Upper lobe of left lung (tissue), 6 donors: Measurements from ENCODE around the gene MOB2. TPM values are rescaled to one million over a fixed set of nuclear protein-coding genes. Genes with fewer than 3 reads are reported as not detected.

Experiments used
- ATAC-seq, 2 donors: fragments of 200-7000 bp; cut with Tn5 transposase; one replicate each; pipeline ENCODE4 v1.9.1; 2022; ENCODE audit warnings: mild to moderate bottlenecking in 2 of 2, moderate library complexity in 2 of 2; ENCODE audit not compliant: low FRiP score in 2 of 2
- DNase-seq, 2 donors: peaks; one replicate each; pipeline ENCODE4 v3.0.0-alpha.2; 2019 to 2020
- H3K27ac ChIP-seq, 4 donors: fragments of 200-600 bp; sonication (generic); one replicate each; pipeline ENCODE4 v1.5.1; 2016 to 2019
- H3K27me3 ChIP-seq, 4 donors: fragments of 200-600 bp; sonication (generic); one replicate each; pipeline ENCODE4 v1.5.1; 2017 to 2019
- H3K36me3 ChIP-seq, 4 donors: fragments of 200-600 bp; sonication (generic); one replicate each; pipeline ENCODE4 v1.5.1; 2016 to 2019
- H3K4me1 ChIP-seq, 4 donors: fragments of 200-600 bp; sonication (generic); one replicate each; pipeline ENCODE4 v1.5.1; 2018 to 2019
- H3K4me3 ChIP-seq, 4 donors: fragments of 200-600 bp; sonication (generic); one replicate each; pipeline ENCODE4 v1.5.1; 2017 to 2019; ENCODE audit warnings: mild to moderate bottlenecking in 2 of 4, moderate library complexity in 1 of 4
- H3K9me3 ChIP-seq, 4 donors: fragments of 200-600 bp; sonication (generic); one replicate each; pipeline ENCODE4 v1.5.1; 2018 to 2019
- CTCF ChIP-seq, 6 experiments: fragments of 450-650 bp in 4 of 6; fragments of 200-600 bp in 2 of 6; sonication (generic) in 2 of 6; IDR thresholded peaks; one replicate each; pipeline ENCODE4 v1.5.1; 2016 to 2019; ENCODE audit warnings: antibody characterized with exemption in 6 of 6
- EP300 ChIP-seq, 4 donors: sonication (generic); formaldehyde crosslinking; IDR thresholded peaks; one replicate each; pipeline ENCODE4 v1.5.1; 2017; ENCODE audit warnings: antibody characterized with exemption in 4 of 4, control low read depth in 2 of 4
- POLR2A ChIP-seq, 4 donors: fragments of 450-650 bp; IDR thresholded peaks; one replicate each; pipeline ENCODE4 v1.5.1; 2016 to 2017; ENCODE audit warnings: antibody characterized with exemption in 4 of 4, mild to moderate bottlenecking in 2 of 4
- POLR2AphosphoS5 ChIP-seq, 2 donors: sonication (generic); formaldehyde crosslinking; IDR thresholded peaks; one replicate each; pipeline ENCODE4 v1.5.1; 2017; ENCODE audit warnings: antibody characterized with exemption in 2 of 2
- WGBS, 2 donors: methylation state at CpG; one replicate each; pipeline ENCODE4 v1.1.5; 2017 to 2018; 5-methylcytosine and 5-hydroxymethylcytosine counted together
- total RNA-seq, 6 donors: library from RNA; depleted of rRNA in 4 of 6; stranded (reverse); fragments of >200 nt in 4 of 6; gene quantifications; one replicate each; pipeline versions ENCODE4 v1.1.0 to v1.2.1, GENCODE V29; 2016 to 2021
- donor health status: DM: no; HTN: no; CAD: no; lungs with moderate emphysema.
- donor health status: DM: no; HTN: yes; CAD: no; lungs with severe emphysema.

Gene MOB2
- total RNA-seq, 6 donors from 2014 or later = 34.7 to 72.3 (median 49.5) TPM

- Histone ChIP-seq H3K4me3 (no peak overlapping the region), H3K4me1 (peaks cover 44 to 69% (median 47%) of the 10 kb centered on the region in 4 donors), H3K36me3 (peaks cover 2 to 10% (median 5%) of the 10 kb centered on the region in 4 donors), H3K27ac (no peak overlapping the region), H3K27me3 (no peaks in the 10 kb centered on the region), H3K9me3 (no peaks in the 10 kb centered on the region)
- DNase-seq (no peak), ATAC-seq (no peak)
- TF ChIP-seq EP300 (IDR thresholded peaks at IDR 0.05) (no peak), POLR2A (IDR thresholded peaks at IDR 0.05) (no peak), CTCF (IDR thresholded peaks at IDR 0.05) (no peak), POLR2AphosphoS5 (IDR thresholded peaks at IDR 0.05) (no peak)
- WGBS, 2 donors = 87 to 88% methylated on average over 4 to 5 of the region's 5 CpGs
Measured at GRCh38 chr11:1529774-1530173, 43.2 kb upstream of the MOB2 start.

- no peaks in the 10 kb centered on the region for H3K9me3 ChIP-seq
- ATAC-seq = no peak
- H3K4me1 ChIP-seq = peaks cover 39 to 66% (median 43%) of the 10 kb centered on the region in 4 donors
- H3K27me3 ChIP-seq = no peaks in the 10 kb centered on the region
- peaks cover 0 to 10% (median 2%) of the 10 kb centered on the region in 4 donors for H3K36me3 ChIP-seq
- H3K4me3 ChIP-seq = no peak overlapping the region
- peak in 1 of 2 donors; percentile 66 for DNase-seq
- 91 to 97% methylated on average over 7 to 17 of the region's 17 CpGs for WGBS, 2 donors
- H3K27ac ChIP-seq = no peak overlapping the region
- no peak for TF ChIP-seq EP300 (IDR thresholded peaks at IDR 0.05)
- TF ChIP-seq CTCF (IDR thresholded peaks at IDR 0.05) = no peak
- TF ChIP-seq POLR2AphosphoS5 (IDR thresholded peaks at IDR 0.05) = no peak
- TF ChIP-seq POLR2A (IDR thresholded peaks at IDR 0.05) = no peak
Measured at GRCh38 chr11:1529286-1529685, 42.7 kb upstream of the MOB2 start.

DNA sequence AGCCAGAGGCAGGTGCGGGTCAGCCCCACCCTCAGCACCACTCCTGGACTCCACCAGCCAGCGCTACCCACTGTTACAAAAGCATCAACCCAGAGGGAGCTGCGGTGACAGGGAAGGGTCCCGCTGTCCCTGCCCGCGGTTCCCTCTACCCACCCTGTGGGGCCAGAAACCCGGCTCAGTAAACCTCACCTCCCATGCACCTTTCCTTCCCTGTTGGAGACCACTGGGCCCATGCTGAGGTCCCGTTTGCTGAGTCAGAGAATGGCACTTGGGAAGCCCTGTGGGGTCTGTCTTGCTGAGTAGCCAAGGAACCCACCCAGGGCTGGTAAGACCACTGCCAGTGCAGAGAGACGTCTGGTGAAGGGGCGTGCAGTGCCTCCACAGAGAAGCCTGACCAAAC, 42.1 kb upstream of the MOB2 start:
- ATAC-seq = no peak
- TF ChIP-seq POLR2AphosphoS5 (IDR thresholded peaks at IDR 0.05) (no peak), EP300 (IDR thresholded peaks at IDR 0.05) (no peak), POLR2A (IDR thresholded peaks at IDR 0.05) (no peak), CTCF (IDR thresholded peaks at IDR 0.05) (no peak)
- H3K4me1 ChIP-seq = peaks cover 37 to 66% (median 39%) of the 10 kb centered on the region in 4 donors
- H3K4me3 ChIP-seq = no peak overlapping the region
- H3K36me3 ChIP-seq = peaks cover 0 to 10% (median 2%) of the 10 kb centered on the region in 4 donors
- H3K27me3 ChIP-seq = no peaks in the 10 kb centered on the region
- no peak for DNase-seq
- no peak overlapping the region for H3K27ac ChIP-seq
- H3K9me3 ChIP-seq = no peaks in the 10 kb centered on the region
- WGBS, 2 donors = 85 to 93% methylated on average over 7 to 10 of the region's 10 CpGs

GRCh38 chr11:1526785-1527184, 40.2 kb upstream of the MOB2 start:
- H3K36me3 ChIP-seq = peaks cover 0 to 3% (median under 1%) of the 10 kb centered on the region in 4 donors
- DNase-seq (no peak), ATAC-seq (no peak)
- no peak overlapping the region for H3K27ac ChIP-seq
- H3K9me3 ChIP-seq = no peaks in the 10 kb centered on the region
- no peak for TF ChIP-seq EP300 (IDR thresholded peaks at IDR 0.05)
- TF ChIP-seq POLR2AphosphoS5 (IDR thresholded peaks at IDR 0.05) = no peak
- no peak for TF ChIP-seq CTCF (IDR thresholded peaks at IDR 0.05)
- TF ChIP-seq POLR2A (IDR thresholded peaks at IDR 0.05) = no peak
- no peak overlapping the region for H3K4me3 ChIP-seq
- peaks cover 19 to 64% (median 28%) of the 10 kb centered on the region in 4 donors for H3K4me1 ChIP-seq
- WGBS, 2 donors = 86 to 89% methylated on average over 7 to 15 of the region's 15 CpGs
- no peaks in the 10 kb centered on the region for H3K27me3 ChIP-seq

- no peak overlapping the region for H3K27ac ChIP-seq
- peaks cover 23 to 70% (median 26%) of the 10 kb centered on the region in 4 donors for H3K4me1 ChIP-seq
- ATAC-seq (no peak), DNase-seq (no peak)
- WGBS, 2 donors = 54 to 56% methylated on average over 3 to 4 of the region's 4 CpGs
- H3K4me3 ChIP-seq = no peak overlapping the region
- H3K9me3 ChIP-seq = no peaks in the 10 kb centered on the region
- H3K36me3 ChIP-seq = no peaks in the 10 kb centered on the region
- no peaks in the 10 kb centered on the region for H3K27me3 ChIP-seq
- TF ChIP-seq EP300 (IDR thresholded peaks at IDR 0.05) = no peak
- TF ChIP-seq CTCF (IDR thresholded peaks at IDR 0.05) = no peak
- TF ChIP-seq POLR2A (IDR thresholded peaks at IDR 0.05) = no peak
- no peak for TF ChIP-seq POLR2AphosphoS5 (IDR thresholded peaks at IDR 0.05)
Measured at GRCh38 chr11:1523779-1524178, 37.2 kb upstream of the MOB2 start.
